T-cell (primary cell): Measurements from ENCODE around the gene ARHGAP15. TPM values are rescaled to one million over a fixed set of nuclear protein-coding genes. Genes with fewer than 3 reads are reported as not detected.

ENCODE experiments used
- ATAC-seq, 4 experiments: fragments of 200-7000 bp in 3 of 4; fragments of 150-1000 bp in 1 of 4; cut with Tn5 transposase; replicated peaks in 1 of 4; 1 replicate in 3 of 4; 2 replicates in 1 of 4; pipeline ENCODE4 v1.10.0; 2021; ENCODE audit warnings: moderate library complexity in 3 of 4, mild to moderate bottlenecking in 2 of 4, moderate number of reproducible peaks in 1 of 4
- CTCF ChIA-PET, 2 donors: fragments of 300-600 bp; sonication (Branson Sonifier 250); formaldehyde crosslinking; loops; one replicate each; lab custom pipeline; 2022; ENCODE audit warnings: antibody characterized with exemption in 2 of 2; lab: Charles Lee
- POLR2A ChIA-PET, 2 donors: fragments of 300-600 bp; sonication (Branson Sonifier 250); formaldehyde crosslinking; loops; one replicate each; lab custom pipeline; 2022; ENCODE audit warnings: antibody characterized with exemption in 2 of 2; lab: Charles Lee
- DNase-seq, 35 experiments: peaks; one replicate each; pipeline versions ENCODE4 v3.0.0 to v3.0.0-alpha.2; 2013 to 2023
- H3K27ac ChIP-seq: one replicate; pipeline ENCODE4 v1.5.1; 2013; ENCODE audit warnings: low read length
- H3K27me3 ChIP-seq, 2 experiments: replicated peaks in 1 of 2; 1 replicate in 1 of 2; 2 replicates in 1 of 2; pipeline versions ENCODE4 v1.6.1 to v1.7.0; 2013; ENCODE audit warnings: low read length in 1 of 2, mixed read lengths in 1 of 2; ENCODE audit not compliant: control insufficient read depth in 2 of 2, insufficient read depth in 2 of 2; ENCODE audit errors: extremely low read depth in 1 of 2
- H3K36me3 ChIP-seq, 2 donors: 1 replicate in 1 of 2; 2 replicates in 1 of 2; pipeline versions ENCODE4 v1.6.1 to v1.7.0; 2013; ENCODE audit warnings: low read length in 1 of 2; ENCODE audit not compliant: control insufficient read depth in 2 of 2, insufficient read depth in 1 of 2; ENCODE audit errors: extremely low read depth in 1 of 2
- H3K4me1 ChIP-seq, 2 experiments: 1 replicate in 1 of 2; 2 replicates in 1 of 2; pipeline versions ENCODE4 v1.6.1 to v1.7.0; 2013; ENCODE audit warnings: low read length in 2 of 2, mixed read lengths in 1 of 2; ENCODE audit not compliant: insufficient read depth in 2 of 2, control insufficient read depth in 1 of 2; ENCODE audit errors: extremely low read depth in 1 of 2
- H3K4me3 ChIP-seq, 2 donors: 1 replicate in 1 of 2; 2 replicates in 1 of 2; pipeline versions ENCODE4 v1.5.1 to v1.7.0; 2013; ENCODE audit warnings: mild to moderate bottlenecking in 2 of 2, low read length in 1 of 2, moderate library complexity in 1 of 2; ENCODE audit not compliant: control insufficient read depth in 1 of 2; ENCODE audit errors: extremely low read depth in 1 of 2
- H3K9me3 ChIP-seq: 2 replicates; pipeline ENCODE4 v1.7.0; 2013
- H3K27ac Mint-ChIP-seq, 2 donors: one replicate each; pipeline ENCODE4 v1.8.0; 2020 to 2021; ENCODE audit warnings: mild to moderate bottlenecking in 2 of 2, mixed read lengths in 2 of 2
- H3K27me3 Mint-ChIP-seq, 2 donors: one replicate each; pipeline ENCODE4 v1.8.0; 2021 to 2022; ENCODE audit warnings: mixed read lengths in 2 of 2
- H3K36me3 Mint-ChIP-seq: one replicate; pipeline ENCODE4 v1.8.0; 2021; ENCODE audit warnings: mixed read lengths
- H3K4me1 Mint-ChIP-seq, 3 donors: one replicate each; pipeline ENCODE4 v1.8.0; 2020 to 2022; ENCODE audit warnings: mixed read lengths in 3 of 3, mild to moderate bottlenecking in 1 of 3
- H3K4me3 Mint-ChIP-seq, 3 donors: one replicate each; pipeline ENCODE4 v1.8.0; 2020 to 2022; ENCODE audit warnings: mild to moderate bottlenecking in 3 of 3, mixed read lengths in 3 of 3, moderate library complexity in 3 of 3
- H3K9me3 Mint-ChIP-seq, 3 donors: one replicate each; pipeline ENCODE4 v1.8.0; 2020 to 2022; ENCODE audit warnings: mixed read lengths in 3 of 3
- WGBS: methylation state at CpG from one replicate; pipeline ENCODE4 v1.1.5; 2013; ENCODE audit warnings: missing lambda C conversion rate; ENCODE audit not compliant: insufficient coverage; 5-methylcytosine and 5-hydroxymethylcytosine counted together
- total RNA-seq, 35 experiments: library from RNA in 6 of 35; stranded (reverse) in 6 of 35; fragments of 120-200 nt in 1 of 35; gene quantifications; one replicate each; pipeline versions ENCODE4 v1.2.1 to v1.2.4 and lab custom pipeline; 2013 to 2026

The ARHGAP15 gene
- total RNA-seq, 5 donors from 2014 or later (not counting 1 experiment from before 2014, with no cell fraction given): 154 to 271 (median 188) TPM

- Histone ChIP-seq H3K27me3 (no peaks in the 10 kb centered on the region), H3K36me3 (peaks cover 0 to 18% of the 10 kb centered on the region in 2 donors), H3K9me3 (no peaks in the 10 kb centered on the region), H3K4me1 (no peaks in the 10 kb centered on the region), H3K27ac (no peak overlapping the region), H3K4me3 (no peak overlapping the region)
- peaks cover 0 to 4% (median 0%) of the 10 kb centered on the region in 3 donors for H3K9me3 Mint-ChIP-seq
- no peaks in the 10 kb centered on the region for H3K27me3 Mint-ChIP-seq
- POLR2A ChIA-PET: no interaction called here
- CTCF ChIA-PET: no interaction called here
- no peak overlapping the region for H3K27ac Mint-ChIP-seq
- no peak for ATAC-seq
- no peak for DNase-seq
- peaks cover 54% of the 10 kb centered on the region for H3K36me3 Mint-ChIP-seq
- H3K4me1 Mint-ChIP-seq: peaks cover 28 to 47% (median 43%) of the 10 kb centered on the region in 3 donors
- H3K4me3 Mint-ChIP-seq: no peak overlapping the region
Measured at GRCh38 chr2:143300536-143300935, 171.3 kb downstream of the ARHGAP15 start.

DNA sequence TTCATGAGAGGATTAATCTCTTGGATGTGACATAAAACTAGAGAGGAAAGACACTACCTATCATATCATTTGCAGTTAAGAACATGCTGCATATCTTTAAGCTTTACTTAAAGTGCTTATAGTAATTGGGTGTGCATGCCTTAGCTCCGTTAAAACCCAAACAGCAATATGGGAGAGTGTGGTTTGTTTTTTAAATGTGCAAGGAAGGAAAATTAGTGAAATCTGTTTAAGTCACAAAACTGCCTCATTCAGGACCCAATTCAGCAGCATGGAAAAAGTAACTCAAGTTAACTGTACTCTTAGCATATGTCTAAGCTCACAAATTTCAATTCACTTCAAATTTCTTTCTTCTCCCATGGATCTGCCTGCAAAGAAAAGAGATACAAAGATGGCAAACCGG lies 182.2 kb downstream of the ARHGAP15 start:
- H3K36me3 ChIP-seq: no peaks in the 10 kb centered on the region
- H3K9me3 ChIP-seq: no peaks in the 10 kb centered on the region
- ChIA-PET POLR2A (no interaction called here), CTCF (interaction anchor here in 1 of 2 donors (1.0 kb wide), 1 partner anchor 27 kb away, joined by 3 read pairs; no protein-coding TSS in a partner anchor)
- 80% methylated on average over 1 of the region's 2 CpGs for WGBS
- H3K27ac Mint-ChIP-seq: no peak overlapping the region
- no peak for DNase-seq
- H3K4me1 Mint-ChIP-seq: peaks cover 43 to 52% (median 50%) of the 10 kb centered on the region in 3 donors
- H3K9me3 Mint-ChIP-seq: no peaks in the 10 kb centered on the region
- H3K27me3 Mint-ChIP-seq: no peaks in the 10 kb centered on the region
- ATAC-seq: no peak
- H3K27ac ChIP-seq: no peak overlapping the region
- no peak overlapping the region for H3K4me3 Mint-ChIP-seq
- no peaks in the 10 kb centered on the region for H3K27me3 ChIP-seq
- H3K36me3 Mint-ChIP-seq: peaks cover 19% of the 10 kb centered on the region
- no peaks in the 10 kb centered on the region for H3K4me1 ChIP-seq
- no peak overlapping the region for H3K4me3 ChIP-seq

GRCh38 chr2:143312441-143312840 lies 183.2 kb downstream of the ARHGAP15 start:
- Mint-ChIP-seq H3K4me3 (no peak overlapping the region), H3K27ac (no peak overlapping the region), H3K36me3 (peaks cover 24% of the 10 kb centered on the region), H3K9me3 (no peaks in the 10 kb centered on the region), H3K27me3 (no peaks in the 10 kb centered on the region), H3K4me1 (peaks cover 43 to 51% (median 49%) of the 10 kb centered on the region in 3 donors)
- no peaks in the 10 kb centered on the region for H3K4me1 ChIP-seq
- H3K27me3 ChIP-seq: no peaks in the 10 kb centered on the region
- H3K36me3 ChIP-seq: peaks cover 0 to 3% of the 10 kb centered on the region in 2 donors
- no peaks in the 10 kb centered on the region for H3K9me3 ChIP-seq
- WGBS: no CpG with 5 or more reads among the region's 4 CpGs
- ChIA-PET CTCF (no interaction called here), POLR2A (interaction anchor here in 1 of 2 donors (0.6 kb wide), 1 partner anchor 88 kb away, joined by 3 read pairs; no protein-coding TSS in a partner anchor)
- no peak for ATAC-seq
- no peak overlapping the region for H3K27ac ChIP-seq
- no peak for DNase-seq
- H3K4me3 ChIP-seq: no peak overlapping the region

GRCh38 chr2:143313861-143314260 lies 184.6 kb downstream of the ARHGAP15 start:
- no CpG with 5 or more reads among the region's 2 CpGs for WGBS
- Histone ChIP-seq H3K36me3 (peaks cover 0 to 3% of the 10 kb centered on the region in 2 donors), H3K4me1 (no peaks in the 10 kb centered on the region), H3K27ac (no peak overlapping the region), H3K27me3 (no peaks in the 10 kb centered on the region), H3K4me3 (no peak overlapping the region), H3K9me3 (no peaks in the 10 kb centered on the region)
- Mint-ChIP-seq H3K4me3 (no peak overlapping the region), H3K36me3 (peaks cover 34% of the 10 kb centered on the region), H3K9me3 (no peaks in the 10 kb centered on the region), H3K27ac (peak overlapping the region in 1 of 2 donors; percentile 49), H3K4me1 (peaks cover 40 to 53% (median 50%) of the 10 kb centered on the region in 3 donors), H3K27me3 (no peaks in the 10 kb centered on the region)
- ATAC-seq (no peak), DNase-seq (no peak)
- POLR2A ChIA-PET: interaction anchor here in 1 of 2 donors (0.6 kb wide), 2 partner anchors 10 to 45 kb away, joined by 3 to 8 read pairs; no protein-coding TSS in a partner anchor
- CTCF ChIA-PET: no interaction called here

- CTCF ChIA-PET: interaction anchor here in 1 of 2 donors (1.1 to 1.3 kb wide), 2 partner anchors 38 to 288 kb away, joined by 4 to 5 read pairs; no protein-coding TSS in a partner anchor
- Histone ChIP-seq H3K4me1 (peaks cover 0 to 6% of the 10 kb centered on the region in 2 experiments), H3K27ac (no peak overlapping the region), H3K4me3 (no peak overlapping the region), H3K36me3 (peaks cover 0 to 10% of the 10 kb centered on the region in 2 donors), H3K9me3 (no peaks in the 10 kb centered on the region), H3K27me3 (no peaks in the 10 kb centered on the region)
- Mint-ChIP-seq H3K9me3 (no peaks in the 10 kb centered on the region), H3K27ac (peak overlapping the region in 1 of 2 donors; percentile 2), H3K27me3 (no peaks in the 10 kb centered on the region), H3K36me3 (peaks cover 59% of the 10 kb centered on the region), H3K4me1 (peaks cover 73 to 78% (median 76%) of the 10 kb centered on the region in 3 donors), H3K4me3 (no peak overlapping the region)
- ATAC-seq (no peak), DNase-seq (no peak)
- POLR2A ChIA-PET: interaction anchor here in 1 of 2 donors (0.9 kb wide), 1 partner anchor 16 kb away, joined by 3 read pairs; no protein-coding TSS in a partner anchor
- WGBS: 89% methylated on average over 2 of the region's 3 CpGs
Measured at GRCh38 chr2:143321994-143322393, 192.8 kb downstream of the ARHGAP15 start.

DNA sequence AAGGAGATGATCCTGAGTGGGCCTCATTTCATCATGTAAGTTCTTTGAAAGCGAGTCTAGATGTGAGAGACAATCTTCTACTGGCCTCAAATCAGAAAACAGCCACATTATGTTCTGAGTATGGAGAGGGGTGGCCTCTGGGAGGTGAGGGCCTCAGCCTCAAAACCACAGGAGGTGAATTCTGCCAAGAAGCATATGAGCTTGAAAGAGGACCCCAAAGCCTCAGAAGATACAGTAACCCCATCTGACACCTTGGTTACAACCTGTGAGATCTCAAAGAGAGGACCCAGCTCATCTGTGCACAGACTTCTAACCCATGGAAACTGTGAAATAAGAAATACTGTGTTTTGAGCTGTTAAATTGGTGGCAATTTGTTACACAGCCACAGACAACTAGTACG lies 200.1 kb downstream of the ARHGAP15 start:
- H3K4me1 ChIP-seq: peaks cover 4 to 13% of the 10 kb centered on the region in 2 experiments
- H3K27me3 ChIP-seq: no peaks in the 10 kb centered on the region
- WGBS: no CpG with 5 or more reads among the region's 2 CpGs
- no peaks in the 10 kb centered on the region for H3K9me3 ChIP-seq
- ChIA-PET CTCF (no interaction called here), POLR2A (interaction anchor here in 1 of 2 donors (0.7 kb wide), 2 partner anchors 55 to 697 kb away, joined by 3 read pairs; no protein-coding TSS in a partner anchor)
- no peak overlapping the region for H3K27ac ChIP-seq
- ATAC-seq (peak in 3 of 4 experiments; percentile 40 to 59 (median 44)), DNase-seq (peak in 12 of 35 experiments; percentile 1 to 37 (median 7))
- no peak overlapping the region for H3K4me3 ChIP-seq
- Mint-ChIP-seq H3K9me3 (no peaks in the 10 kb centered on the region), H3K27ac (peak overlapping the region; percentile 55 to 62), H3K4me1 (peaks cover 78 to 86% (median 83%) of the 10 kb centered on the region in 3 donors), H3K27me3 (no peaks in the 10 kb centered on the region), H3K4me3 (no peak overlapping the region), H3K36me3 (peaks cover 24% of the 10 kb centered on the region)
- H3K36me3 ChIP-seq: no peaks in the 10 kb centered on the region
